Measurements from ENCODE around the gene EMSY.
A peak's percentile ranks its signal among the peaks of the same experiment; 100 is the strongest.

EMSY gene

DNA sequence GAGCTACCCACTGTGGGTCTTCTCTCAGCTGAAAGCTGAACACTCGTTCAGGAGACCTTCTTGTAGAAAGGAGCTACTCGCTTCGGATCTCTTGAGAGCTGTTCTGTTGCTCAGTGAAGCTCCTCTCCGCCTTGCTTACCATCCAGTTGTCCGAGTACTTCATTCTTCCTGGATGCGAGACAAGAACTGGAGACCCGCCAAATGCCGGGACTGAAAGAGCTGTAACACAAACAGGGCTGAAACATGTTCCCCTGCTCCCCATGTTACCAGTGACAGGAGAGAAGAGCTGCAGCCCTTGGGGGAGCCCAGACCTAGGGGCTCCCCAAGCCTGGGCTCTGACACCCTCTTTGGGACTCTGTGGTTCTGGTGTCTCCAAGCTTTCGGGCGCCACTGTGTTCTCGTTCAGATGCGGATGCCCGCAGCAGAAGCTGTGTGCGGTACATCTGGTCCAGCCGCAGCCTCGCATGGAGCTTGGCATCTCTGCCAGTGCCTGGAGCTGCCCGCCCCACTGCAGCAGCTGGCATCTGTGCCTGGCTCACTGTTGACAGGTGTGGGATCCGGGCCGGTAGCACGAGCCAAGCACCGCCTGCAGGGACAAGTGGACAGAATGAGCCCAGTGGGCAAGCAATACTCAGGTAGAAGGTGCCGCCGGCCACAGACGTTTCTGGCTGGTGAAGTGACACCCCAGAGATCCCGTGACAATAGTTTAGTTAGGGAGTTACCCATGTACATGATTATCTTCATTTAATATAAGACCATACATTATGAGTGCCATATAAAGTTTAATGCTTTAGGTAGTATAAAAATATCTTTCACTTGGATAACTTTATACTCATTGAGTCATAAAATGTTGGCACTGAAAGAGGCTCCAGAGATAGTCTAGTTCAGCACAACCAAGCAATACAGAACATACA lies 49.1 kb downstream of the EMSY start:
- Histone ChIP-seq H3K36me3 (ENCODE audit: control insufficient read depth, insufficient read depth, low read length) (peaks cover 34% of the 10 kb centered on the region), H3K4me1 (ENCODE audit: control insufficient read depth, insufficient read depth, low read length) (no peaks in the 10 kb centered on the region), H3K27ac (ENCODE audit: low read depth, low read length) (no peak overlapping the region), H3K4me3 (ENCODE audit: low read depth, low read length) (no peak overlapping the region), H3K9ac (ENCODE audit: low read depth, low read length) (no peak overlapping the region), H3K27me3 (ENCODE audit: control insufficient read depth, insufficient read depth, low read length) (no peaks in the 10 kb centered on the region), H3K9me3 (ENCODE audit: control insufficient read depth, insufficient read depth, low read length) (no peaks in the 10 kb centered on the region)

DNA sequence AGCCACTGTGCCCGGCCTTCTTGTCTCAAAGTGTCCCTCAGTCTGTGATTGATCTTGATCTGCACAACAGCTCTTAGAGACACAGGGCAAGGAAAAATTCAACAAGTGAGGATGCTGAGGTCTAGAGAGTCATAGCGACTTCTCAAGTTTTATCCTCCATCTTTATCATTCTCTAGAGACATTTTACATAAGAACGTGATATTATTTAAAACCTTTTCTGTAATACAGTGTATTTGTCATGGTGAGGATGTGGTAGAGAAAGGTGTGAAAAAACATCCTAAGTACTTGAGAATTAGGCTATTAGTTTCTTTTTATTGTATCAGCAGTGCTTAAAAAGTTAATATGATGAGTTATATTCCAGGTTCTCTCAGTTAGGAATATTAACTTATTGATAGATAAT lies 50.2 kb downstream of the EMSY start:
- no peak overlapping the region for H3K4me3 ChIP-seq (ENCODE audit: low read depth, low read length)
- peaks cover 34% of the 10 kb centered on the region for H3K36me3 ChIP-seq (ENCODE audit: control insufficient read depth, insufficient read depth, low read length)
- H3K4me1 ChIP-seq (ENCODE audit: control insufficient read depth, insufficient read depth, low read length), result no peaks in the 10 kb centered on the region
- H3K27ac ChIP-seq (ENCODE audit: low read depth, low read length), result no peak overlapping the region
- H3K9ac ChIP-seq (ENCODE audit: low read depth, low read length), result no peak overlapping the region
- no peaks in the 10 kb centered on the region for H3K9me3 ChIP-seq (ENCODE audit: control insufficient read depth, insufficient read depth, low read length)
- H3K27me3 ChIP-seq (ENCODE audit: control insufficient read depth, insufficient read depth, low read length), result no peaks in the 10 kb centered on the region

DNA sequence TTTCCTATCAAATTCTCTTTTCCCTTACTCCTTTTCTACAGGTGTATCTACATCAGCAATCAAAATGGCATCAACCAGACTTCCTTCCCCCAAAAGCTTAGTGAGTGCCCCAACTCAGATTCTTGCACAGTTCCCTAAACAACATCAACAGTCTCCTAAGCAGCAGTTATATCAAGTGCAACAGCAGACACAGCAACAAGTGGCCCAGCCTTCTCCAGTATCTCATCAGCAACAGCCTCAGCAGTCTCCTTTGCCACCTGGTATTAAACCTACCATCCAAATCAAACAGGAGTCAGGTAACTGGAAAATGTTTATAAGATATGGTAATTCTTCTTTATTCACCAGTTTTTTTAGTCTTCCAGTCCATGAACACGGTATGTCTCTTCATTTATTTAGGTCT lies 51.4 kb downstream of the EMSY start:
- no peaks in the 10 kb centered on the region for H3K4me1 ChIP-seq (ENCODE audit: control insufficient read depth, insufficient read depth, low read length)
- H3K4me3 ChIP-seq (ENCODE audit: low read depth, low read length), result no peak overlapping the region
- peaks cover 37% of the 10 kb centered on the region for H3K36me3 ChIP-seq (ENCODE audit: control insufficient read depth, insufficient read depth, low read length)
- no peak overlapping the region for H3K27ac ChIP-seq (ENCODE audit: low read depth, low read length)
- H3K9me3 ChIP-seq (ENCODE audit: control insufficient read depth, insufficient read depth, low read length), result 0 out of 2 replicates have a peak, but pooled peaks cover 2% of the 10 kb centered on the region
- H3K27me3 ChIP-seq (ENCODE audit: control insufficient read depth, insufficient read depth, low read length), result no peaks in the 10 kb centered on the region
- H3K9ac ChIP-seq (ENCODE audit: low read depth, low read length), result no peak overlapping the region

DNA sequence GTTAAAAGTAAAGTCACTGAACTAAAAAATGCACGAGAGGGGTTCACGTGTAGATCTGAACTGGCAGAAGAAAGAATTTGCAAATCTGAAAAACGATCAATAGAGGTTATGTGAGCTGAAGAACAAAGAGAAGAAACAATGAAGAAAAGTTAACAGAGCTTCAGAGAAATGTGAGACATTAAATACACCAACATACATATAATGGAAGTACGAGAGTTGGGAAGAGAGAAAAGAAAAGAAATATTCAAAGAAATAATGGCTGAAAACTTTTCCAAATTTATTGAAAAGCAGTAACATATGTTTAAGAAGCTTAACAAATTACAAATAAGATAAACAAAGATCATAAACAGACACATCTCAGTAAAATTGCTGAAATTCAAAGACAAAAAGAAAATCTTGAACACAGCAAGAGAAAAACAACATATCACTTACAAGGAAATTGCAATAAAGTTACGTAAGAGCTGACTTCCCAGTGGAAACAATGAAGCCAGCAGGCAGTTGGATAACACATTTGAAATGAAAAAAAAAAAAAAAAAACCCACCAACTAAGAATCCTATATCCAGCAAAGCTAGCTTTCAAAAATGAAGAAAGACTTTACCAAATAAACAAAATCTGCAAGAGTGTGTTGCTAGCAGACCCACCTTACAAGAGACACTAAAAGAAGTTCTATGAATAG lies 56.8 kb downstream of the EMSY start:
- Histone ChIP-seq H3K9me3 (ENCODE audit: control insufficient read depth, insufficient read depth, low read length) (0 out of 2 replicates have a peak, but pooled peaks cover 6% of the 10 kb centered on the region), H3K27ac (ENCODE audit: low read depth, low read length) (no peak overlapping the region), H3K9ac (ENCODE audit: low read depth, low read length) (no peak overlapping the region), H3K36me3 (ENCODE audit: control insufficient read depth, insufficient read depth, low read length) (peaks cover 20% of the 10 kb centered on the region), H3K4me3 (ENCODE audit: low read depth, low read length) (no peak overlapping the region), H3K4me1 (ENCODE audit: control insufficient read depth, insufficient read depth, low read length) (no peaks in the 10 kb centered on the region), H3K27me3 (ENCODE audit: control insufficient read depth, insufficient read depth, low read length) (no peaks in the 10 kb centered on the region)

DNA sequence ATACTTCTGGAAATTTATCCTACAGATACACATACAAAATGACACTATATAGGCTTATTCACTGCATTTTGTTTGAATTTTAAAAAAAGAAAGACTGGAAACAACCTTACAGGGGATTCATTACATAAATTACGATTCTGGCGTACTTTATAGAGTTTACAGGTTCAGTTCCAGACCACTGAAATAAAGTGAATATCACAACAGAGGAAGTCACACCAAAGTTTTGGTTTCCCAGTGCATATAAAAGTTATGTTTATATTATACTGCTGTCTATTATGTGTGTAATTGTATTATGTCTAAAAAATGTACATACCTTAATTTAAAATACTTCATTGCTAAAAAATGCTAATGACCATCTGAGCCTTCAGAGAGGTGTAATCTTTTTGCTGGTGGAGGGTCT lies 62.0 kb downstream of the EMSY start:
- H3K27ac ChIP-seq (ENCODE audit: low read depth, low read length), result no peak overlapping the region
- H3K36me3 ChIP-seq (ENCODE audit: control insufficient read depth, insufficient read depth, low read length), result peaks cover 10% of the 10 kb centered on the region
- no peak overlapping the region for H3K4me3 ChIP-seq (ENCODE audit: low read depth, low read length)
- no peaks in the 10 kb centered on the region for H3K27me3 ChIP-seq (ENCODE audit: control insufficient read depth, insufficient read depth, low read length)
- no peak overlapping the region for H3K9ac ChIP-seq (ENCODE audit: low read depth, low read length)
- H3K4me1 ChIP-seq (ENCODE audit: control insufficient read depth, insufficient read depth, low read length), result peaks cover 7% of the 10 kb centered on the region
- H3K9me3 ChIP-seq (ENCODE audit: control insufficient read depth, insufficient read depth, low read length), result no peaks in the 10 kb centered on the region

DNA sequence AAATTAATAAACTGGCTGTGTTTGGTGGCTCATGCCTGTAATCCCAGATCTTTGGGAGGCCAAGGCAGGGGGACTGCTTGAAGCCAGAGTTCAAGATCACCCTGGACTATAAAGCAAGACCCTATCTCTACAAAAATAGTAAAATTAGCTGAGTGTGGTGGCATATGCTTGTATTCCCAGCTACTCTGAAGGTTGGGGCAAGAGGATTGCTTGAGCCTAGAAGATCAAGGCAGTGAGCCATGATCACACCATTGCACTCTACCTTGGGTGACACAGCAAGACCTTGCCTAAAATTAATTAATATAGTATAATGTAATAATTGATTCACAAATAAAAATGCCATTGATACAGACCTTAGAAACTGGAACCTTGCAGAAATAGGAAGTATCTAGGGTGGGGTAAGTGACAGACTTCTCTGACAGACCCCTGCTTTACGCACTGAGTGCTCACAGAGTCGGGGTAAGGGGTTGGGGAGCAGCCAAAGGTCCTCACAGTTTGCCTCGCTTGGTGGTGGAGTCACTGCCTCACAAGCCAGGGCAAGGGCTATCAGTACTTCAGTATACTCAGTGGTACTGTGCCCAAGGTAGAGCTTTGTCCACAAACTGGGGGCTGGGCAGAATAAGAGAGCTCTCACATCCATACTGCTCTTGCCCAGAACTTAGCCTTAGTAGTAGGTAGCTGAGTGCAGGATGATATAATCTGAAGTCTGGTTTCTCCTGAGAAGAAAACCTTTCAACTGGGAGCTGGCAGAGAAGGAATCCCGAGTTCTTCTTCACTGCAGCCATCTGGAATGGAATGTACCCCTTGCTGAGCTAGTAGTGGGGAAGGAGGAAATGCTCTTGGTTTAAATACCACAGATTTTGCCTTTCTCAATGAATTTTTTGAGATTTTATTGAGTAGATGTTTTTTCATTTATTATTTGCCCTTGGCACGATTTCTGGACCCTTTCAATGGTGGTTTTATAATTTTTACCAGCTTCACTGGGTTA lies 65.5 kb downstream of the EMSY start:
- Histone ChIP-seq H3K9ac (ENCODE audit: low read depth, low read length) (no peak overlapping the region), H3K27me3 (ENCODE audit: control insufficient read depth, insufficient read depth, low read length) (no peaks in the 10 kb centered on the region), H3K4me3 (ENCODE audit: low read depth, low read length) (no peak overlapping the region), H3K36me3 (ENCODE audit: control insufficient read depth, insufficient read depth, low read length) (peaks cover 25% of the 10 kb centered on the region), H3K4me1 (ENCODE audit: control insufficient read depth, insufficient read depth, low read length) (peaks cover 14% of the 10 kb centered on the region), H3K27ac (ENCODE audit: low read depth, low read length) (peak overlapping the region; percentile 64), H3K9me3 (ENCODE audit: control insufficient read depth, insufficient read depth, low read length) (no peaks in the 10 kb centered on the region)

DNA sequence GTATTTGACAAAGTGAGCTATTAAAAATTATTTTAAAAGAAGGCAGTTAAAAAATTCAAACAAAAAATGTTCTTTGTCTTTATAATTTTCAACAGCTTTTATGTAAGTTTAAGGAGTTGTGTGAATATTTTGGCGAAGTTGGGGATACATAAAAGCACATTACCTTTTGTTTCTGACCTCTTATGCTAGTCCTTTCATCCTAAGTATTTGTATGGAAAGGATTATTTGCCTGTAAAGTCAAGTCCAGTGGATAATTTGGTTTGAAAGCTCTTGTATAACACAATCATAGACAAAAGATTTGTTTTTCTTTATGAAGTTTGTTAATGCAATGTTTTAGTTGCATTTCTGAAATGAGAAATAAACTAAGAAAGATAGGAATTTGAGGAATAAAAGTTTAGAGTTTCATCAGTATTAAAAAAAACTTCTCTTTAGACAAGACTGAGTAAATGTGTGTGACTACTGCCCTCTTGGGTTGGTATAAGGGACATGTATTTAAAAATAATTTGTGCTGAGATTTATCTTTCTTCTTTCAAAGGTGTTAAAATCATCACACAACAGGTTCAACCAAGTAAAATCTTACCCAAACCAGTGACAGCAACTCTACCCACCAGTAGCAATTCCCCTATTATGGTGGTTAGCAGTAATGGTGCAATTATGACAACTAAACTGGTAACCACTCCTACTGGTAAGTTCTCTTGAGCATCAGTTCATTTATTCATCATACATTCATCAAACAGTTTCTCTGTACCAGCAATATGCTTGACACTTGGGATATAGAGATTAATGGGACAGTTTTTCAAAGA lies 68.2 kb downstream of the EMSY start:
- Histone ChIP-seq H3K4me3 (ENCODE audit: low read depth, low read length) (no peak overlapping the region), H3K36me3 (ENCODE audit: control insufficient read depth, insufficient read depth, low read length) (peaks cover 40% of the 10 kb centered on the region), H3K9me3 (ENCODE audit: control insufficient read depth, insufficient read depth, low read length) (no peaks in the 10 kb centered on the region), H3K9ac (ENCODE audit: low read depth, low read length) (no peak overlapping the region), H3K27me3 (ENCODE audit: control insufficient read depth, insufficient read depth, low read length) (no peaks in the 10 kb centered on the region), H3K4me1 (ENCODE audit: control insufficient read depth, insufficient read depth, low read length) (peaks cover 14% of the 10 kb centered on the region), H3K27ac (ENCODE audit: low read depth, low read length) (no peak overlapping the region)

DNA sequence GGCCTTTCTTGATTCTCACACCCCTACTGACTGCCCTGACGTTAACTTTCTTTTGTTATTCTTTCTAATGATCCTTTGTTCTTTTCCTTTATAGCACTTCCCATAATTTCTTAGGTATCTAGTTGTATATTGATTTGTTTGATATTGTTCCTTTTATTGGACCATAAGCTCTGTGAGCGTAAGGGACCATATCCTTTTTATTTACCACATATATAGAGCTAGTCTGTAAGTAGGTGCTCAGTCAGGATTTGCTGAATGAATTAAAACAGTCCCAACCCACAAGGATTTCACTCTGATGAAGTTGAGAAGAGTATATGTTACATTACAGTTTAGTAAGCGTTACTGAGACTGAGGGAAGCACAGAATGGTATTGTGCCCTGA lies 68.8 kb downstream of the EMSY start:
- H3K9me3 ChIP-seq (ENCODE audit: control insufficient read depth, insufficient read depth, low read length), result no peaks in the 10 kb centered on the region
- H3K27ac ChIP-seq (ENCODE audit: low read depth, low read length), result no peak overlapping the region
- H3K27me3 ChIP-seq (ENCODE audit: control insufficient read depth, insufficient read depth, low read length), result no peaks in the 10 kb centered on the region
- peaks cover 40% of the 10 kb centered on the region for H3K36me3 ChIP-seq (ENCODE audit: control insufficient read depth, insufficient read depth, low read length)
- no peak overlapping the region for H3K9ac ChIP-seq (ENCODE audit: low read depth, low read length)
- H3K4me3 ChIP-seq (ENCODE audit: low read depth, low read length), result no peak overlapping the region
- peaks cover 14% of the 10 kb centered on the region for H3K4me1 ChIP-seq (ENCODE audit: control insufficient read depth, insufficient read depth, low read length)

DNA sequence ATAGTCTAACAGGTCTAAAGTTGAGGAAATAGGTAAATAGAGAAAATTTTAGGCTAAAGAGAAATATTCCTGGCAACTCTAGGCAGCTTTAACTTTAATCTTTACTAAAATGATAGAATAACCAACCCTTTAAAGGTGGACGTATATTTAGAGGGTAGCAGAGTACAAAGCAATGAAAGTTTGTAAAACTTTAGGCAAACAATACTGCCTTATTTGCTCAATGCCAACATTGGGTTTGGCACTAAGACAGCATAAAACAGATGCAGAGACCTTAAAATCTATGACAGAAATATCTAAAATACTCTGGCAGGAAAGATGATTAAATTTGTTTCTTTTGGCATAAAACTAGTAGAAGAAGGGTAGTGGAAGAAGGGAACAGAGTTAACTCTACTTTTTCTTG lies 70.7 kb downstream of the EMSY start:
- peaks cover 8% of the 10 kb centered on the region for H3K4me1 ChIP-seq (ENCODE audit: control insufficient read depth, insufficient read depth, low read length)
- no peaks in the 10 kb centered on the region for H3K27me3 ChIP-seq (ENCODE audit: control insufficient read depth, insufficient read depth, low read length)
- no peaks in the 10 kb centered on the region for H3K9me3 ChIP-seq (ENCODE audit: control insufficient read depth, insufficient read depth, low read length)
- no peak overlapping the region for H3K27ac ChIP-seq (ENCODE audit: low read depth, low read length)
- peaks cover 45% of the 10 kb centered on the region for H3K36me3 ChIP-seq (ENCODE audit: control insufficient read depth, insufficient read depth, low read length)
- no peak overlapping the region for H3K4me3 ChIP-seq (ENCODE audit: low read depth, low read length)
- H3K9ac ChIP-seq (ENCODE audit: low read depth, low read length), result no peak overlapping the region

DNA sequence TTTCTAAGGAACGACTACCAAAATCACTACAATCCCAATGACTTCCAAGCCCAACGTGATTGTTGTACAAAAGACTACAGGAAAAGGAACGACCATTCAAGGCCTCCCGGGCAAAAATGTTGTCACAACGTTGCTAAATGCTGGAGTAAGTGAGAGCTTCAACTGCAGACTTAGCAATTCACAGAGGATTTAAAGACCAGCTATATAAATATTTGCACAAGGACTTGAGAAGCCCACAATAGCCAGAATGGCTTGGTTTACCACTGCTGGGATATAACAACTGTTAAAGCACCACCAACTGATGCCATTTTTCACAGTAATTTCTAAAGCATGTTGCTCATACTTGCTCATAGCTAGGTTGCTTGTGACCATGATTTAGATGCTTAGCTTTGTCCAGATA lies 78.3 kb downstream of the EMSY start:
- Histone ChIP-seq H3K4me1 (ENCODE audit: control insufficient read depth, insufficient read depth, low read length) (no peaks in the 10 kb centered on the region), H3K4me3 (ENCODE audit: low read depth, low read length) (no peak overlapping the region), H3K9ac (ENCODE audit: low read depth, low read length) (no peak overlapping the region), H3K9me3 (ENCODE audit: control insufficient read depth, insufficient read depth, low read length) (no peaks in the 10 kb centered on the region), H3K27ac (ENCODE audit: low read depth, low read length) (no peak overlapping the region), H3K36me3 (ENCODE audit: control insufficient read depth, insufficient read depth, low read length) (peaks cover 60% of the 10 kb centered on the region), H3K27me3 (ENCODE audit: control insufficient read depth, insufficient read depth, low read length) (no peaks in the 10 kb centered on the region)
